Measurements from ENCODE around the gene RSPRY1.
A peak's percentile ranks its signal among the peaks of the same experiment; 100 is the strongest.

DNA sequence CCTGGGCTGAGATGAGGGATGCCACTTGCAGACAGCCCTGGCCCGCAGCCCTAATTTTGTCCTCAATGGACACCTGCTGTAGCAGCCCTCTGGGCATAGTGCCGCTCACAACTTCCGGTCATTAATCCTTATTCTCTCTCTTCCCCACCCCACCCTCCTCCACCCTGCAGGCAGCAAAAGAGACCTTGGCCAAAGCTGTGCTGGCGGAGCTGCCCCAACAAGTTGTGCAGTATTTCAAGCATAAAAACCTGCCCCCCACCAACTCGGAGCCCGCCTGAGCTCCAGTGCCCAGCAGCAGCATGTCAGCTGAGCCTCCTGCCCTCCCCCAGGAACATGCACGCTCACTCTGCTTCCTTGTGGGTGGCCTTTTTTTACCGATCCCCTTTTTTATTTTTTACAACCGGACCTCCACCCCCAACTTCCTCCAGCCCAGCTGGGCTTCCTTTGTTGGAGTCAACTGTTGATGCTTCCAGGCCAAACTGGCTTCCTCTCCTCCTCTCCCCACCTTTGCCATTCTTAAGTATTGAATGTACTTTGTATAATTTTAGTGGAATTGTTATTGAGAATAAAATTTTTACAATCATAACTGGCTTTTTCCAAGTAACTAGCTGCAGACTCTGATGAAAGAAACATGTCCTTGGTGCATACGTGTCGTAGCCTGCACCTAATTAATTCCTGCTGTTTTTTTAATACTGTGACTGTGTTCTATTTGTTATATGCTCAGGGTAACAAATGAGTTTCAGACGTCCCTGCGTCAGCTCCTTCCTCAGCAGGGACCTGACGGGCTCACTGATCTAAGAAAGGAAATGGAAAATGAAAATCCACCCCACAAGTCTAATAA is 38.5 kb upstream of the RSPRY1 start:
- TF ChIP-seq, protein P1, sequence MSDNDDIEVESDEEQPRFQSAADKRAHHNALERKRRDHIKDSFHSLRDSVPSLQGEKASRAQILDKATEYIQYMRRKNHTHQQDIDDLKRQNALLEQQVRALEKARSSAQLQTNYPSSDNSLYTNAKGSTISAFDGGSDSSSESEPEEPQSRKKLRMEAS (IDR thresholded peaks at IDR 0.05), result peak; percentile 25; the same call in 1 of the 2 replicates
- no peak for TF ChIP-seq CEBPB (IDR thresholded peaks at IDR 0.05)
- 0 out of 2 replicates have a peak, but pooled peaks have one; percentile 7 for TF ChIP-seq CREB1 (IDR thresholded peaks at IDR 0.05; ENCODE audit: low read depth)
- peak; percentile 13; the same call in 1 of the 2 replicates for TF ChIP-seq RAD21 (IDR thresholded peaks at IDR 0.05; ENCODE audit: low read depth)
- 0 out of 2 replicates have a peak, but pooled peaks have one; percentile 12 for TF ChIP-seq EGR1 (IDR thresholded peaks at IDR 0.05)
- peak; percentile 70; the same call in 1 of the 2 replicates for TF ChIP-seq EP300 (IDR thresholded peaks at IDR 0.05; ENCODE audit: borderline replicate concordance)
- TF ChIP-seq YY1 (IDR thresholded peaks at IDR 0.05; ENCODE audit: low read depth), result no peak
- TF ChIP-seq FOXM1 (IDR thresholded peaks at IDR 0.05; ENCODE audit: borderline replicate concordance, low read depth), result no peak
- TF ChIP-seq, protein P2, sequence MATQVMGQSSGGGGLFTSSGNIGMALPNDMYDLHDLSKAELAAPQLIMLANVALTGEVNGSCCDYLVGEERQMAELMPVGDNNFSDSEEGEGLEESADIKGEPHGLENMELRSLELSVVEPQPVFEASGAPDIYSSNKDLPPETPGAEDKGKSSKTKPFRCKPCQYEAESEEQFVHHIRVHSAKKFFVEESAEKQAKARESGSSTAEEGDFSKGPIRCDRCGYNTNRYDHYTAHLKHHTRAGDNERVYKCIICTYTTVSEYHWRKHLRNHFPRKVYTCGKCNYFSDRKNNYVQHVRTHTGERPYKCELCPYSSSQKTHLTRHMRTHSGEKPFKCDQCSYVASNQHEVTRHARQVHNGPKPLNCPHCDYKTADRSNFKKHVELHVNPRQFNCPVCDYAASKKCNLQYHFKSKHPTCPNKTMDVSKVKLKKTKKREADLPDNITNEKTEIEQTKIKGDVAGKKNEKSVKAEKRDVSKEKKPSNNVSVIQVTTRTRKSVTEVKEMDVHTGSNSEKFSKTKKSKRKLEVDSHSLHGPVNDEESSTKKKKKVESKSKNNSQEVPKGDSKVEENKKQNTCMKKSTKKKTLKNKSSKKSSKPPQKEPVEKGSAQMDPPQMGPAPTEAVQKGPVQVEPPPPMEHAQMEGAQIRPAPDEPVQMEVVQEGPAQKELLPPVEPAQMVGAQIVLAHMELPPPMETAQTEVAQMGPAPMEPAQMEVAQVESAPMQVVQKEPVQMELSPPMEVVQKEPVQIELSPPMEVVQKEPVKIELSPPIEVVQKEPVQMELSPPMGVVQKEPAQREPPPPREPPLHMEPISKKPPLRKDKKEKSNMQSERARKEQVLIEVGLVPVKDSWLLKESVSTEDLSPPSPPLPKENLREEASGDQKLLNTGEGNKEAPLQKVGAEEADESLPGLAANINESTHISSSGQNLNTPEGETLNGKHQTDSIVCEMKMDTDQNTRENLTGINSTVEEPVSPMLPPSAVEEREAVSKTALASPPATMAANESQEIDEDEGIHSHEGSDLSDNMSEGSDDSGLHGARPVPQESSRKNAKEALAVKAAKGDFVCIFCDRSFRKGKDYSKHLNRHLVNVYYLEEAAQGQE (IDR thresholded peaks at IDR 0.05; ENCODE audit: low read depth), result no peak
- TF ChIP-seq TEAD4 (IDR thresholded peaks at IDR 0.05), result 0 out of 2 replicates have a peak, but pooled peaks have one; percentile 40
